HUDEP-2 (cell line): ENCODE data around the gene C20orf144.
A peak's percentile ranks its signal among the peaks of the same experiment; 100 is the strongest.
"Not testable (repeated sequence)": the region's sequence is repeated elsewhere in the genome, so short reads cannot be mapped to it uniquely, and the experiment has no call there.

Experiments
- DNase-seq, 76 experiments: peaks; one replicate each; lab custom pipeline; 2025; ENCODE audit not compliant: unreplicated experiment in 76 of 76; lab: John Stamatoyannopoulos, UW

Gene C20orf144

GRCh38 chr20:33662172-33662571 is at the start of gene C20orf144:
C20orf144 (plus strand) TSS chr20:33662327; CDS start chr20:33662346, 19 bp downstream.
- no peak for DNase-seq

- DNase-seq, result no peak
Observed at GRCh38 chr20:33621717-33622400, 40.3 kb upstream of the C20orf144 start.

DNA sequence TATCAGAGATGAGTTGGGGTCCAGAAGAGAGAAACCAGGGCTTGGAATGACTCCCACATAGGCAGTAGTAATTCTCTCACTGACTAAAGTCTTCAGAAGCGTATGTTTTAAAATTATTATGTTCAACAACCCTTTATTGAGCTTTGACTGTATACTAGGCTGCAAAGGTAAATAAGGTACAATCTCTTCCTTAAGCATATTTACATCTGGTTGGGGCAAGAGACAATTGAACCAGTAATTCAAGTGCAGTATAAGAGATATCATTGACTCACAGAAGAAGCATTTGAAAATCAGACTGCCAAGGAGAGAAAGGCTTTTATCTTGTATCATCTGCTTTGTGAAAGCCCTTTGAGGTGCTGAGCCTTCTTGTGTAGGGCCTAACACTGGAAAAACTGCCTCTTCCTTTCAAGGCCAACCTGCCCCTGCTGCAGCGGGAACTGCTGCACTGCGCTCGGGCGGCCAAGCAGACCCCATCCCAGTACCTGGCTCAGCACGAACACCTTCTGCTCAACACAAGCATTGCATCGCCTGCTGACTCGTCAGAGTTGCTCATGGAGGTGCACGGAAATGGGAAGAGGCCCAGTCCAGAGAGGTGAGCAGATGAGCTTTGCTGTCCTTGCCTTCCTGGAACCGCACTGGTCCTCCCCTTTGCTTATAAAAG is 39.3 kb upstream of the C20orf144 start:
- DNase-seq, result no peak

DNA sequence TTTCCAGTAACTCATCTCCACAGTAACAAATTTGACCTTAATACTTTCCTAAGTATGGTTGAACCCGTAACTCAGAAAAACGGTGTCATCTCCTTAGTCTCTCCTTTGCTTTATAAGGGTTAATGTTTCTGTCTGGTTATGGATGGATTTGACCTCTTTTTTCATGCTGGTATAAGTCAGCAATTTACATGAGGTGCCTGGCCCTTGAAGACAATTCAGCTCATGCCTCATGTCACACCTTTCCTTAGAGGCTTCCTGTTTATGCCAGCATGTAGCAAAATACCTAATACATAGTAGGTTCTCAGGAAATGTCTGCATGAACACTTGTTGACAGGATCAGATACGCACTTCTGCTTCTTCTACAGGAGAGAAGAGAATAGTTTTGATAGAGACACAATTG is 37.7 kb upstream of the C20orf144 start:
- DNase-seq, result no peak

DNA sequence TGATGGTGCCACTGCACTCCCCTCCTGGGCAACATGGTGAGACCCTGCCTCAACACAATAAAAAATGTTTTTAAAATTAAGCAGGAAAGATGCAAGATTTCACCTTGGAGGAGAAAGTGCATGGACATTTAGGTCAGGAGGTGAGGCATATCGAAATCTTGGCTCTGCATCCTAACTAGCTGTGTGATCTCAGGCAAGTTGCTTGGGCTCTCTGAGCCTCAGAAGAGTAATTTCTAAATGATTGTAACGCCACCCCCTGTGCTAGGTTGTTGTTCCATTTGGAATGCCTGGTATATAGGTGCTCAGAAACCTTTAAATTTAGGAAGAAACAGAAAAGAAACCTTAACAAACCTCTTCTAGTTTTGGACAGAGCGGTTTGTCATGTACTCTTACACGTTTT is 35.9 kb upstream of the C20orf144 start:
- DNase-seq, result no peak

GRCh38 chr20:33627577-33628216 is 34.4 kb upstream of the C20orf144 start:
- DNase-seq, result no peak

DNA sequence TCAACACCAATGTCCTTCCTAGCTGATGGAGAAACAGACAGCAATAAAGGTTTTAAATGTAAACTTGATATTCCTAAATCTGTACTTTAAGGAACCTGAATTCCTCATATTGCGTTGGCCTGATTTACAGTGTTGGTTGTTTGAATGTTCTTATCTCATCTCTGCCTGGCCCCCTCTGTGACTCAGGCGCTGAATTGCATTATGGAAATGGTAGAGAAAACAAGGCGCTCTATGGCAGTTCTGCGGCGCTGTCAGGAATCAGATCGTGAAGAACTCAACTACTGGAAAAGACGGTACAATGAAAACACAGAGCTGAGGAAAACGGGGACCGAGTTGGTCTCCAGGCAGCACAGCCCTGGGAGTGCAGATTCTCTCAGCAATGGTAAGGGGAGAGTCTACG is 32.6 kb upstream of the C20orf144 start:
- DNase-seq, result no peak

DNA sequence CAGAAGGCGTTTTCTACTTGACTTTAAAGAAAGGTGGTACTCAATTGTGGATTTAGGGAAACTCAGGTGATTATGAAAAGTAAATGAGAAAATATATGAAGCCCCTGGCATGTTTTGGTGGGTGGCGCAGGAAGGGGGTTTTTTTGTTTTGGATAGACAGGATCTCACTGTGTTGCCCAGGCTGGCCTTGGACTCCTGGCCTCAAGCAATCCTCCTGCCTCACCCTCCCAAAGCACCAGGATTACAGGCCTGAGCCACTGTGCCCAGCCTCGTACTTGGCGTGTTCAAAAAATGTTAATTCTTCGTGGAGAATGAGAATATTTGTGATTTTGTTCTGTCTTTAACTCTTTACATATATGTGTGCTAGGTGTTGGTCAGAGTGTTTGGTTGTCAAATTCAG is 32.1 kb upstream of the C20orf144 start:
- DNase-seq, result no peak

DNA sequence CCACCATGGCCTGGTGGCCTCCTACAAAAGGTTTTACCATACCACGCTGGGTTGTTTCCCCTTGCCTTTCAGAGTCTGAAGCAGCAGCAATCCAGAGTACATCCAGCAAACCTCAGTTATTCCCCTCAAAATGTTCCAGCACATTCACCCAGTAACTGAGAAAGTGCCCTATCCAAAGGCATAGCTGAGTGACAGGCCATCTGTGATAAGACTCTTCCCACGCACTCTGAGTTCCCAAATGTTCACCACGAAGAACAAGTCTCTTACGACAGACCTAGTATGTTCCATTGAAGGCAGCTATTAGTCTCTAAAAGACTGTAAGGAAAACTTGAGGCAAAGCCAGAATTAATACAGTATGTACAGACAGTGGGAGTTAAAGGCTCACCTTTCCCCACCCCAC is 31.6 kb upstream of the C20orf144 start:
- DNase-seq, result no peak

GRCh38 chr20:33631910-33632309 is 30.2 kb upstream of the C20orf144 start:
- not testable (repeated sequence) for DNase-seq

GRCh38 chr20:33635341-33635740 is 26.8 kb upstream of the C20orf144 start:
- no peak for DNase-seq

GRCh38 chr20:33636776-33637175 is 25.4 kb upstream of the C20orf144 start:
- no peak for DNase-seq

- DNase-seq, result no peak
Observed at GRCh38 chr20:33640287-33640686, 21.8 kb upstream of the C20orf144 start.

DNA sequence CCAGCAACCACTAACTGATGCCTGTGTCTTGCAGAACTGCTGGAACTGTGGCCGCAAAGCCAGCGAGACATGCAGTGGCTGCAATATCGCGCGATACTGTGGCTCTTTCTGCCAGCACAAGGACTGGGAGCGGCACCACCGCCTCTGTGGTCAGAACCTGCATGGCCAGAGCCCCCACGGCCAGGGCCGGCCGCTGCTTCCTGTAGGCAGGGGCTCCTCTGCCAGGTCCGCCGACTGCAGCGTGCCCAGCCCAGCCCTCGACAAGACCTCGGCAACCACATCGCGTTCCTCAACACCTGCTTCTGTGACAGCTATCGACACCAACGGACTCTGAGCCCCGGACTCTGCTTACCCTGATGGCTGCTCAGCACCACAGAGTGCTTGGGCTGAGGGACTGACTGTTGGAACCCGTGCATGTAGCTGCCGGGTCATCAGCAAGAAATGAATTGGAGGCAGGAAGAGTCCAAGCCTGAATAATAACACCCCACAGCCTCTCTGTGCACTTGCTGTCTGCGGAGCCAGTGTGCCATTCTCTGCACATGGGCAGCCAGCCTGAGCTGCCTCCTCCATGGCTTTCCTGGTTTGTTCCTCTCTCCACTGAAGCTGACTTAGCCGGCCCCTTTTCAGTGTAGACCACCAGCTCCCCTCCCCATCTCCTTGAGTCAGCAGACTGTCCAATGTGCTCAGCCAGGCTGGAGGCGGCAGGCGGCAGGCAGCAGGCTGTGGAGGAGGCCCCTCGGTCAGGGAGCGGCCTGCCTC is 17.6 kb upstream of the C20orf144 start:
- no peak for DNase-seq

GRCh38 chr20:33645072-33645358 is 17.1 kb upstream of the C20orf144 start:
- DNase-seq, result no peak

GRCh38 chr20:33645396-33645795 is 16.7 kb upstream of the C20orf144 start:
- DNase-seq, result peak in 8 of 76 experiments; percentile 5 to 34 (median 18)

DNA sequence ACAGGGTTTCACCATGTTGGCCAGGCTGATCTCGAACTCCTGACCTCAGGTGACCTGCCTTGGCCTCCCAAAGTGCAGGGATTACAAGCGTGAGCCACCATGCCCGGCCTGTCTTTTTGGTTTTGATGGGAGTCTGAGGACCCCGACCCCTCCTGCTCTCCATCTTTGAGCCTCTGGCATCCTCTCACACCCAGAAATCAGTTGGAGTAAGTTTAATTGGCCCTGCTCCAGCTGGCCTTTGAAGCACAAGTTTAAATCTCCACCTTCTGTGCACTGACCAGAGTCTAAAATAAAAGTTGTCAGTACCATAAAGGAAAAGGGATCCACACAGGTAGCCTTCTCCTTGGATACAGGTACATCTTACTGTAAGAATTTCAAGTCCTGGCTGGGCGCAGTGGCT is 15.9 kb upstream of the C20orf144 start:
- DNase-seq, result no peak

- DNase-seq, result not testable (repeated sequence)
Observed at GRCh38 chr20:33646959-33647602, 15.0 kb upstream of the C20orf144 start.

DNA sequence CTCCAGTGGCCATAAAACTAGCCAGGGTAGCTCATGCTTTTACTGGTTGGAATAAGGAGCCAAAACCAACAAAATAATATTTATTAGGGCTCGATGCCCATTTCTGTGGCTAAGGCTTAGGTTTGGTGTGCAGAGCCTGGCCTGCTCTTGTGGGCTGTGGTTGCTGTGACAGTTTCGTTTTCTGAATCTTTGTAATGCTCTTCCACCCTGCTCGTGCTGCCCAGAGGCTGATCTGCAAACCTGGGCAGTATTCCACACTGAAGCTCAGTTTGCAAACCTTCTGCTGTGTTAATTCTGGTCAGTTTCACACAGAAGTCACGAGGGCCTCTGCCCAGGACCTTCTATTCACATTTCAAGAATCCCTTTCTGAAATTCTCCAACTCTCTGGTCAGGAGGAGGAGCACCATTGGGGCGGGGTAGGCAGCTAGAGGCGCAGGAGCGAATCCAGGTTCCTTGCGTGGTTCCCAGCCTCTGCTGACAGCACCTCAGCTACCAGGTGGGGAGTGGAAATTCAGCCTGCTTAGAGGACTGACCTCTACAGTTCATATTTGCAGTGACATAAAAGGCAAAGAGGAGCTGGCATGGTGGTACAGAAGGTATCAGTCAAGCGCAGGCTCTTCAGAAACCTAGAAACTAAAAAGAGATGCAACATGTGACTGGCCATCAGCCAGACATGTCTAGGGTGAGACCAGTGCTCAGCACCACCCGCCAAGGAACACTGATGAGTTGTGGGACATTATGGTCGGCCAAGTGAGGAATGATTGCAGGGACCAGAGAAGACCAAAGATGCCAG is 14.3 kb upstream of the C20orf144 start:
- no peak for DNase-seq

- DNase-seq, result no peak
Observed at GRCh38 chr20:33648396-33649004, 13.6 kb upstream of the C20orf144 start.
